ENCODE data around the gene SRSF9. TPM values are rescaled to one million over a fixed set of nuclear protein-coding genes. Genes with fewer than 3 reads are reported as not detected.

SRSF9 gene
- total RNA-seq, 2 experiments from 2014 or later, result 164 to 166 TPM

GRCh38 chr12:120432772-120433525 is 36.6 kb downstream of the SRSF9 start:
- peaks cover 12% of the 10 kb centered on the region for H3K4me1 Mint-ChIP-seq
- H3K36me3 Mint-ChIP-seq, result no peaks in the 10 kb centered on the region
- POLR2A ChIA-PET, result interaction anchor here (0.6 to 1.1 kb wide), 2 partner anchors 107 to 141 kb away, joined by 3 to 4 read pairs; partner anchors contain the start of gene RNU4-2
- DNase-seq (no peak), ATAC-seq (ENCODE audit: low read depth) (no peak)
- H3K4me3 Mint-ChIP-seq, result no peak overlapping the region
- no peaks in the 10 kb centered on the region for H3K9me3 Mint-ChIP-seq
- H3K27ac Mint-ChIP-seq, result no peak overlapping the region
- no peaks in the 10 kb centered on the region for H3K27me3 Mint-ChIP-seq

- Mint-ChIP-seq H3K36me3 (no peaks in the 10 kb centered on the region), H3K4me1 (peaks cover 10% of the 10 kb centered on the region)
Measured at GRCh38 chr12:120429368-120429767, 40.2 kb downstream of the SRSF9 start.

DNA sequence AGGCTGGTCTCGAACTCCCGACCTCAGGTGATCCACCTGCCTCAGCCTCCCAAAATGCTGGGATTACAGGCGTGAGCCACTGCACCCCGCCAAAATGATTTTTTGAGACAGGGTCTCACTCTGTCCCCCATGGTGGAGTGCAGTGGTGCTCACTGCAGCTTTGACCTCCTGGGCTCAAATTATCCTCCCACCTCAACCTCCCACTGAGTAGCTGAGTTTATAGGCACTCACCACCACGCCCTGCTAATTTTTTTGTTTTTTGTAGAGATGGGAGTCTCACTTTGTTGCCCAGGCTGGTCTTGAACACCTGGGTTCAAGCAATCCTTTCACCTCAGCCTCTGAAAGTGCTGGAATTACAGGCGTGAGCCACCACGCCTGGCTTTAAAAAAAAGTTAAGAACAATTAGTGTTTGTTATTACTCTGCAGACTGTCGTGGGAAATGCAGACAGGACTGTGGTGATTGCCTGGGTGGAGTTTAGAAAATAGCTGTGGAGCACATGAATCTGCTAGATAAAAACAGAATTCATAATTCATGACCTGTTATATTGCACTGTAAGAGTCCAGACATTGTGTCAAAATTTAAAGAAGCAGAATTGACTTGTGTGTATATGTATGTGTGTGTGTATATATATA is 40.8 kb downstream of the SRSF9 start:
- peaks cover 10% of the 10 kb centered on the region for H3K4me1 Mint-ChIP-seq
- ATAC-seq (ENCODE audit: low read depth) (no peak), DNase-seq (no peak)
- H3K9me3 Mint-ChIP-seq, result no peaks in the 10 kb centered on the region
- H3K27ac Mint-ChIP-seq, result no peak overlapping the region
- no peak overlapping the region for H3K4me3 Mint-ChIP-seq
- no peaks in the 10 kb centered on the region for H3K36me3 Mint-ChIP-seq
- peaks cover 2% of the 10 kb centered on the region for H3K27me3 Mint-ChIP-seq
- POLR2A ChIA-PET, result interaction anchor here (0.6 kb wide), 1 partner anchor 1414 kb away, joined by 3 read pairs; no protein-coding TSS in a partner anchor

More at GRCh38 chr12:120429368-120429767, 40.2 kb downstream of the SRSF9 start:
- H3K9me3 Mint-ChIP-seq, result no peaks in the 10 kb centered on the region
- ATAC-seq (ENCODE audit: low read depth), result no peak
- POLR2A ChIA-PET, result no interaction called here
- DNase-seq, result no peak
- no peaks in the 10 kb centered on the region for H3K27me3 Mint-ChIP-seq
- H3K27ac Mint-ChIP-seq, result no peak overlapping the region
- H3K4me3 Mint-ChIP-seq, result no peak overlapping the region

DNA sequence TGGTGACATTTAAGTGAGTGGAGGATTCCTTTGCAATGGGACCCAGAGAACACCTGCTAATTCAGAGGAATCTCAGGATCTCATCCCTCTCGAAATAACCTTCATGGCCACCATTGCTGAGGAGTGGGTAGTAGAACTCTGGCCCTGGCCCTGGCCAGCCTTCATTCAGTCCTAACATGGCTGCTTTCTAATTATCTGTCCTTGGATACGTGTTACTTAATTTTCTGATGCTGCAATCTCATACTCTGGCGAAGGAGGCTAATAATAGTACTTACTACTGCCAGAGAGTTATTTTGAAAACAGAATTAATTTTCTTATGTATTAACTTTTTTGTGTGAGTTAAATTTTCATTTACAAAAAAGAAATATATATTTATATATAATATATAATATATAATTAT is 43.8 kb downstream of the SRSF9 start:
- H3K4me3 Mint-ChIP-seq, result no peak overlapping the region
- H3K27ac Mint-ChIP-seq, result no peak overlapping the region
- H3K9me3 Mint-ChIP-seq, result no peaks in the 10 kb centered on the region
- POLR2A ChIA-PET, result no interaction called here
- peaks cover 3% of the 10 kb centered on the region for H3K27me3 Mint-ChIP-seq
- peaks cover 2% of the 10 kb centered on the region for H3K4me1 Mint-ChIP-seq
- ATAC-seq (ENCODE audit: low read depth) (no peak), DNase-seq (no peak)
- no peaks in the 10 kb centered on the region for H3K36me3 Mint-ChIP-seq

DNA sequence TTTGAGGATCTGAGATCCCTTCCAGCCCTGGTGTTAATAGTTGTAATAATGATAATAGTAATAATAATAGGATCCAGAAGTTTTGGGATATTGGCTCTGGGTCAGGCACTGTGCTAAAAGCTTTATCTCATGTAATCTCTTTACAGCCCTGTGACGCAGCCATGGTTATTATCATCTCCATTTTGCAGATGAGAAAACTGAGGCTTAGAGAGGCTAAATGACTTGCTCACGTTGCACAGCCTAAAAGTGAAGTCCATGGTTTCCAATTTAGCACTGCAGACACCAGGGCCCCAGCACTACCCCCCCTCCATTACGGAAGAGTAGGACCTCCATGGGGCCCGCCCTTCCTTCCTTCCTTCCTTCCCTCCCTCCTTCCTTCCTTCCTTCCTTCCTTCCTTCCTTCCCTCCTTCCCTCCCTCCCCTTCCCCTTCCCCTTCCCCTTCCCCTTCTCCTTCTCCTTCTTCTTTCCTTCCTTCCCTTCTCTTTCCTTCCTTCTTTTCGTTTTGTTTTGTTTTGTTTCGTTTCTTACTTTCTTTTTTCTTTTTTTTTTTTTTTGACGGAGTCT is 46.6 kb downstream of the SRSF9 start:
- POLR2A ChIA-PET, result interaction anchor here (0.6 kb wide), 2 partner anchors 58 to 233 kb away, joined by 3 read pairs; no protein-coding TSS in a partner anchor
- Mint-ChIP-seq H3K4me3 (no peak overlapping the region), H3K36me3 (no peaks in the 10 kb centered on the region), H3K9me3 (no peaks in the 10 kb centered on the region), H3K27ac (no peak overlapping the region), H3K4me1 (no peaks in the 10 kb centered on the region), H3K27me3 (peaks cover 5% of the 10 kb centered on the region)
- no peak for DNase-seq
- no peak for ATAC-seq (ENCODE audit: low read depth)

DNA sequence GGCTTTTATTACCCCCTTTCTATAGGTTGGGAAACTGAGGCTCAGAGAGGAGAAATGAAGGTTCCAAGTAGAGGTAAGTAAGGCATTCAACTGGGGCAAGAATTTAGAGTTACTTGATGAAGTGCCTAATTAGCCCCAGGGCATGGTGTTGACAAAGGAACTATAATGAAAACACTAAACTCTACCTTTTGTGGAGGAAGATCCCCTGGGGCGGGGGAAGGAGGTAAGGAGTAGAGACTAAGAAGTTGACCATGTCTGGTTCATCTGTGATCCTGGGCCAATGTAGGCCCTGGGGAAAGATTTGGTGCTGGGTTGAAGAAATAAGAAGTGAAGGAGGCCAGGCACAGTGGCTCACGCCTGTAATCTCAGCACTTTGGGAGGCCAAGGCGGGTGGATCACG is 47.8 kb downstream of the SRSF9 start:
- POLR2A ChIA-PET, result interaction anchor here (0.6 kb wide), 1 partner anchor 464 kb away, joined by 4 read pairs; no protein-coding TSS in a partner anchor
- H3K27ac Mint-ChIP-seq, result no peak overlapping the region
- ATAC-seq (ENCODE audit: low read depth) (no peak), DNase-seq (no peak)
- no peaks in the 10 kb centered on the region for H3K36me3 Mint-ChIP-seq
- H3K4me1 Mint-ChIP-seq, result no peaks in the 10 kb centered on the region
- no peaks in the 10 kb centered on the region for H3K9me3 Mint-ChIP-seq
- H3K4me3 Mint-ChIP-seq, result no peak overlapping the region
- peaks cover 12% of the 10 kb centered on the region for H3K27me3 Mint-ChIP-seq

- Mint-ChIP-seq H3K4me3 (no peak overlapping the region), H3K27me3 (peaks cover 14% of the 10 kb centered on the region), H3K36me3 (no peaks in the 10 kb centered on the region), H3K4me1 (no peaks in the 10 kb centered on the region), H3K9me3 (no peaks in the 10 kb centered on the region), H3K27ac (no peak overlapping the region)
- DNase-seq (no peak), ATAC-seq (ENCODE audit: low read depth) (no peak)
- POLR2A ChIA-PET, result no interaction called here
Measured at GRCh38 chr12:120417917-120418580, 51.5 kb downstream of the SRSF9 start.

DNA sequence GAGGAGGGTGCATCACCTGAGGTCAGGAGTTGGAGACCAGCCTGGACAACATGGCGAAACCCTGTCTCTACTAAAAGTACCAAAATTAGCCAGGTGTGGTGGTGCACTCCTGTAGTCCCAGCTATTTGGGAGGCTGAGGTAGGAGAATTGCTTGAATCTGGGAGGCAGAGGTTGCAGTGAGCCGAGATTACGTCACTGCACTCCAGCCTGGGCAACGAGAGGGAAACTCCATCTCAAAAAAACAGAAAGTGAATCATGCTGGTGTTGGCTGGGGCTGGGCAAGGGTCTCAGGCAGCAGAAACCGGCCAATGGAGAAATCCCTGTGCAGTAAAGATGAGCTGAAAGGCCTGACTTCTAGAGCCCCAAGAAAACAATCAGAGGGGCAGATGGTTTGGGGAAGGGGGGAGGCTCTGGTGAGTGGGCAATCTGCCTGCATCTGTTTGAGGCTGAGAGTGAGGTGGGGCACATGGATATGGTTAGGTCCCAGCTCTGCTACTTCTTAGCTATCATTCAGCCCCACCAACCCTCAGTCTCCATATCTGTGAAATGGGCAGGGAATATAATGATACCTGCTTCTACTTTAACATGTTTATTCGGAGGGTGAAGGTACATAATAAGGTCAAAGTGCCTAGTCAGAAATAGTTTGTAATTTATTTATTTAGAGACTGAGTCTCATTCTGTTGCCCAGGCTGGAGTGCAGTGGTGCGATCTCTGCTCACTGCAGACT is 52.9 kb downstream of the SRSF9 start:
- no peak for ATAC-seq (ENCODE audit: low read depth)
- no peaks in the 10 kb centered on the region for H3K4me1 Mint-ChIP-seq
- no peak for DNase-seq
- no peaks in the 10 kb centered on the region for H3K9me3 Mint-ChIP-seq
- H3K4me3 Mint-ChIP-seq, result no peak overlapping the region
- H3K27me3 Mint-ChIP-seq, result peaks cover 14% of the 10 kb centered on the region
- POLR2A ChIA-PET, result no interaction called here
- H3K36me3 Mint-ChIP-seq, result no peaks in the 10 kb centered on the region
- no peak overlapping the region for H3K27ac Mint-ChIP-seq

- Mint-ChIP-seq H3K27ac (no peak overlapping the region), H3K4me3 (no peak overlapping the region), H3K4me1 (no peaks in the 10 kb centered on the region), H3K27me3 (peaks cover 12% of the 10 kb centered on the region), H3K36me3 (no peaks in the 10 kb centered on the region), H3K9me3 (no peaks in the 10 kb centered on the region)
- POLR2A ChIA-PET, result no interaction called here
- ATAC-seq (ENCODE audit: low read depth) (no peak), DNase-seq (no peak)
Measured at GRCh38 chr12:120413901-120414695, 55.5 kb downstream of the SRSF9 start.

DNA sequence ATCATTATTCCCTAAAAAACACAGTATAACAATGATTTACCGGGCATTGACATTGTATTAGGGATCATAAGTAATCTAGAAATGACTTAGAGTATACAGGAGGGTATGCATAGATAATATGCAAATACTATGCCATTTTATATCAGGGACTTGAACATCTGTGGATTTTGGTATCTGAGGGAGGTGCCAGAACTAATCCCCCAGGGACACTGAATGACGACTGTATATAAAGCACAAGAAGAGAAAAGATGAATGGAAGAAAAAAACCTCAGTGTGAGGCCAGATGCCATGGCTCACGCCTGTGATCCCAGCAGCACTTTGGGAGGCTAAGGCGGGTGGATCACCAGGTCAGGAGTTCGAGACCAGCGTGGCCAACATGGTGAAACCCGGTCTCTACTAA is 57.1 kb downstream of the SRSF9 start:
- Mint-ChIP-seq H3K4me1 (no peaks in the 10 kb centered on the region), H3K9me3 (no peaks in the 10 kb centered on the region), H3K36me3 (no peaks in the 10 kb centered on the region), H3K4me3 (no peak overlapping the region), H3K27me3 (peaks cover 8% of the 10 kb centered on the region), H3K27ac (no peak overlapping the region)
- DNase-seq (no peak), ATAC-seq (ENCODE audit: low read depth) (no peak)
- POLR2A ChIA-PET, result no interaction called here
